ENCODE results near the gene TRIM69. TPM values are rescaled to one million over a fixed set of nuclear protein-coding genes. Genes with fewer than 3 reads are reported as not detected.
"Not testable (repeated sequence)": the region's sequence is repeated elsewhere in the genome, so short reads cannot be mapped to it uniquely, and the experiment has no call there.

TRIM69 gene
- total RNA-seq, 1 donor, result 17.9 TPM

DNA sequence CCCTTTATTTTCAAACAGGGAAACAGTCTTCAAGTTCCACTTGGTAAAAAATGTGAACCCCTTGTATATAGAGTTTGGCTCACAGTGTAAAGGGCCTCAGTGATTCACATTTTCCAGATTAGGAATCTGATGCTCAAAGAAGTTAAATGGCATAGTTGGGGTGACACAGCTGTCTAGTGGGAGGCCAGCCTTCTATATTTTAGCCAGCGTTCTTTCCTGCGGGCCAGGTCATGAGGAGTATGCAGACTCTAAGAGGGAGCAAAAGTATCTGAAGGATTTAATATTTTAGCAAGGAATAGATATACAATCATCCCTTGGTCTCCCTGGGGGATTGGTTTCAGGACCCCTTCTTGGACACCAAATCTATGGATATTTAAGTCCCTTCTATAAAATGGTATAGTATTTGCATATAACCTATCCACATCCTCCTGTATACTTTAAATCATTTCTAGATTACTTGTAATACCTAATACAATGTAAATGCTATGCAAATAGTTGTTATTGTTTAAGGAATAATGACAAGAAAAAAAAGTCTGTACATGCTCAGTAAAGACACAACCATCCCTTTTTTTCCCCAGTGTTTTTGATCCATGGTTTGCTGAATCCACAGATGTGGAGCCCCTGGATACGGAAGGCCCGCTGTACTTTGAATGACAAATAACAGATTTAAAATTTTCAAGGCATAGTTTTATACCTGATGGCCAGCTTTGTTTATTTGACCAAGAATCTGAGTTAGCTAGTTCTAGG, 18.0 kb upstream of the TRIM69 start:
- no peak for DNase-seq (ENCODE audit: low read depth)
- TF ChIP-seq, protein P1, sequence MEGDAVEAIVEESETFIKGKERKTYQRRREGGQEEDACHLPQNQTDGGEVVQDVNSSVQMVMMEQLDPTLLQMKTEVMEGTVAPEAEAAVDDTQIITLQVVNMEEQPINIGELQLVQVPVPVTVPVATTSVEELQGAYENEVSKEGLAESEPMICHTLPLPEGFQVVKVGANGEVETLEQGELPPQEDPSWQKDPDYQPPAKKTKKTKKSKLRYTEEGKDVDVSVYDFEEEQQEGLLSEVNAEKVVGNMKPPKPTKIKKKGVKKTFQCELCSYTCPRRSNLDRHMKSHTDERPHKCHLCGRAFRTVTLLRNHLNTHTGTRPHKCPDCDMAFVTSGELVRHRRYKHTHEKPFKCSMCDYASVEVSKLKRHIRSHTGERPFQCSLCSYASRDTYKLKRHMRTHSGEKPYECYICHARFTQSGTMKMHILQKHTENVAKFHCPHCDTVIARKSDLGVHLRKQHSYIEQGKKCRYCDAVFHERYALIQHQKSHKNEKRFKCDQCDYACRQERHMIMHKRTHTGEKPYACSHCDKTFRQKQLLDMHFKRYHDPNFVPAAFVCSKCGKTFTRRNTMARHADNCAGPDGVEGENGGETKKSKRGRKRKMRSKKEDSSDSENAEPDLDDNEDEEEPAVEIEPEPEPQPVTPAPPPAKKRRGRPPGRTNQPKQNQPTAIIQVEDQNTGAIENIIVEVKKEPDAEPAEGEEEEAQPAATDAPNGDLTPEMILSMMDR (IDR thresholded peaks at IDR 0.05; ENCODE audit: insufficient read depth, low read length), result no peak
- H3K4me3 ChIP-seq (ENCODE audit: low read depth, low read length), result no peak overlapping the region

DNA sequence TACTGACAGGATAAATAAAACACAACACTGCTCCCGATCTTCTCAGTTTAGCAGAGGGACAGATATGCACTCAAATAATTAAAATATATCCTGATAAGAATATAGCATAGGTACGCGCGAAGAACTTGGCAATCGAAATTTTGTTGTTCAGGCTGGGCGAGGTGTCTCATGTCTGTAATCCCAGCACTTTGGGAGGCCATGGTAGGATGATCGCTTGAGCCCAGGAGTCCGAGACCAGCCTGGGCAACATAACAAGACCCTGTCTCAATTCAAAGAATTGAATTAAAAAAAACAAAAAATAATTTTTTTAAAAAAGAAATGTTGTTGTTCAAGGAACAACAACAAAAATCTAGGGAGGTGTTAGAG, 17.4 kb upstream of the TRIM69 start:
- TF ChIP-seq, protein P1 (IDR thresholded peaks at IDR 0.05; ENCODE audit: insufficient read depth, low read length), result no peak
- H3K4me3 ChIP-seq (ENCODE audit: low read depth, low read length), result no peak overlapping the region
- DNase-seq (ENCODE audit: low read depth), result no peak

DNA sequence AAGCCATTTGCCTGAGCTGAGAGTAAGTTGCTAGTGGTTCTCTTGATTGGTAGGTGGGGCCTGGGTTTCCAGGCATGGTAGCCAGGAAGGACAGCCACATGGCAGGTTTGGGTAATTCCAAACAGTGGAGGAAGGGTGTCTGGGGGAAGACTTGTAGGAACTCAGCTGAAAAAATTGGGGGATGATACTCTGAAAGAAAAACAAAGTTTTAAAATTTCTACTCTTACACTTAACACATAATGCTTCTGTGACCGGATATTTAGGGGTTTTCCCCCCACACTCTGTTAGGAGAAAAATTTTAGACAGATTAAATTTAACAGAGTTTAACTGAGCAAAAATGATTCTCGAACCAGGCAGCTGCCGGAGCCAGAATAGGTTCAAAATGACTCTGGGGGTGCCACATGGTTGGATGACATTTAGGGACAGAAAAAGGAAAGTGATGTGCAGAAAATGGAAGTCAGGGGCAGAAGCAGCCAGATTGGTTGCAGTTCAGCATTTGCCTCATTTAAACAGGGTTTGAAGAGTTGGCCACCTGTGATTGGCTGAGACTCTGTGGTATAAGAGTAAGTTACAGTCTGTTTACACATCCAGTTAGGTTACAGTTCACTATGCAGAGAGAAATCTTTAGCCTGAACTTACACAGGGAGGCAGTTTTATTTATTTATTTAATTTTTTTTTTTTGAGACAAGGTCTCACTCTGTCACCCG, 16.9 kb upstream of the TRIM69 start:
- TF ChIP-seq, protein P1 (IDR thresholded peaks at IDR 0.05; ENCODE audit: insufficient read depth, low read length), result no peak
- DNase-seq (ENCODE audit: low read depth), result peak; percentile 18
- H3K4me3 ChIP-seq (ENCODE audit: low read depth, low read length), result no peak overlapping the region

DNA sequence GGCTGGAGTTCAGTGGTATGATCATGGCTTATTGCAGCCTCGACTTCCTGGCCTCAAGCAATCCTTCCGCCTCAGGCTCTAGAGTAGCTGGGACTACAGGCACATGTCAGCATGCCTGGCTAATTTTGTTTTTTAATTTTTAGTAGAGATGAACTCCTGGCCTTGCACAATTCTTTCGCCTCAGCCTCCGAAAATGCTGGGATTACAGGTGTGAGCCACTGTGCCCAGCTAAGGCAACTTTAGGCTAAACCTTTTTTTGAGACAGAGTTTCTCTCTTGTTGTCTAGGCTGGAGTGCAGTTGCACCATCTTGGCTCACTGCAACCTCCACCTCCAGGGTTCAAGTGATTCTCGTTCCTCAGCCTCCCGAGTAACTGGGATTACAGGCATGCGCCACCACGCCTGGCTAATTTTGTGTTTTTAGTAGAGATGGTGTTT, 16.3 kb upstream of the TRIM69 start:
- DNase-seq (ENCODE audit: low read depth), result not testable (repeated sequence)

DNA sequence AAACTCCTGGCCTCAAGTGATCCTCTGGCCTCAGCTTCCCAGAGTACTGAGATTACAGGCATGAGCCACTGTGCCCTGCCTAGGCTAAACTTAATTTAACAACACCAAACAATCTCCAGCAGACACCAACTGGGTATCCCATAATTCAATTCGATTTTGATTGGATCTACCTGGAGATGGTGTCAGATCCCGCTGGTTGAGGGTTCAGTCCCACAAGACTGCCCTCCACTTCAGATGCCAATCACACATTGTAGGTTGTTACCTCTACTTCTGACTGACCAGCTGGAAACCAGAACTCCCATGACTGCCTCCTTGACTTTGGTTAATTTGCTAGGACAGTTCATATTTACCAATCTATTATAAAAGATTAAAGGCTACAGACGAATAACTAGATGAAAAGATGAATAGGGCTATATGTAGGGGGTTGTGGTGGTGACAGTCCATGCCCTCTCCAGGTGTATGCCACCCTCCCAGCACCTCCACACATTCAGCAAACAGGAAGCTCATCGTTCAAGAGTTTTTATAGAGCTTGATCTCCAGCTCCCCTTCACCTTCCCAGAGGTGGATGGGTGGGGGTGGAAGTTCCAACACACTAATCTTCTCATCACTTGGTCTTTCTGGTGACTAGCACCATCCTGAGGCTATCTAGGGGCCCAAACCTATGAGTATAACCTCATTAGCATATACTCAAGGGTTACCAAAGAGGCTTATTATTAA, 15.7 kb upstream of the TRIM69 start:
- H3K4me3 ChIP-seq (ENCODE audit: low read depth, low read length), result no peak overlapping the region
- DNase-seq (ENCODE audit: low read depth), result no peak
- TF ChIP-seq, protein P1 (IDR thresholded peaks at IDR 0.05; ENCODE audit: insufficient read depth, low read length), result no peak

More for the DNA sequence above, 16.3 kb upstream of the TRIM69 start:
- not testable (repeated sequence) for H3K4me3 ChIP-seq (ENCODE audit: low read depth, low read length)

DNA sequence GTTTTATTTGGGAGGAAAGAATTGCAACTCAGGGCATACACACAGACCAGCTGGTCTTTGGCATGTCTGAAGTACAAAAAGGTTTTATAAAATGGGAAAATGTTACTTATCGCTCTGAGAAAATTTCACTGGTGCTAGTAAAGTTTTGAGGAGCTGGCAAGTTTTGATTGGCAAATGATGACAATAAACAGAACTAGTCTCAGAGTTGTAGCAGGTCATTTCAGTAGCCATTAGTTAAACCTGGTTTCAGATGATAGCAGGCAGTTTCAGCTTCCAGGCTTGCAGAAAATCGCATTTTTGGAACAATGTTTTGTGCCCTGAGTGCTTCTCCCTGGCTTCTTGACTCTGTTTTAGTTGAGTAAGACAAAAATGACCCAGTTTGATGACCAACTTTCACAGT, 14.3 kb upstream of the TRIM69 start:
- no peak overlapping the region for H3K4me3 ChIP-seq (ENCODE audit: low read depth, low read length)
- TF ChIP-seq, protein P1 (IDR thresholded peaks at IDR 0.05; ENCODE audit: insufficient read depth, low read length), result no peak
- DNase-seq (ENCODE audit: low read depth), result no peak

DNA sequence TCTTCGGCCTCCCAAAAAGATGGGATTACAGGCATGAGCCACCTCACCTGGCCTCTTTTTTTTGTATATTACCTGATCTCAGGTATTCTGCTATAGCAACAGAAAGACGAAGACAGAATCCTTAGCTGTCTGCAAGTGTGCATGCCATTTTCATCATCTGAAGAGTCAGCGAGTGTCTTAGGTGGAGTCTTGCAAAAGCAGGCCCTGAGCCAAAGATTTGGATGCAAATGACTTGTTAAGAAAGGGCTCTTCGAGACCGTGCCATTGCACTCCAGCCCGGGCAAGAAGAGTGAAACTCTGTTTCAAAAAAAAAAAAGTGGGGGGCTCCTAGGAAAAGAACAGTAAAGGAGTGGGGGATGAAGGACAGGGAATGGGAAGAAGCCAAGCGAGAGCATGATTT, 10.2 kb upstream of the TRIM69 start:
- TF ChIP-seq, protein P1 (IDR thresholded peaks at IDR 0.05; ENCODE audit: insufficient read depth, low read length), result no peak
- peak; percentile 24 for DNase-seq (ENCODE audit: low read depth)

More for the DNA sequence above, 10.2 kb upstream of the TRIM69 start:
- H3K4me3 ChIP-seq (ENCODE audit: low read depth, low read length), result peak overlapping the region; percentile 17

All from fibroblast of the aortic adventitia (primary cell).